ENCODE measurements around the gene CARTPT.

Gene CARTPT

GRCh38 chr5:71693828-71694427 lies 25.1 kb upstream of the CARTPT start:
- TF ChIP-seq CTCF (IDR thresholded peaks at IDR 0.05; ENCODE audit: extremely low read depth, insufficient read depth, missing control alignments): no peak
- in situ Hi-C loops (cut with MboI; ENCODE audit: low pct_unique_long_range_greater_than_20kb, low sequenced_read_pairs, unreplicated experiment): no loop called here

DNA sequence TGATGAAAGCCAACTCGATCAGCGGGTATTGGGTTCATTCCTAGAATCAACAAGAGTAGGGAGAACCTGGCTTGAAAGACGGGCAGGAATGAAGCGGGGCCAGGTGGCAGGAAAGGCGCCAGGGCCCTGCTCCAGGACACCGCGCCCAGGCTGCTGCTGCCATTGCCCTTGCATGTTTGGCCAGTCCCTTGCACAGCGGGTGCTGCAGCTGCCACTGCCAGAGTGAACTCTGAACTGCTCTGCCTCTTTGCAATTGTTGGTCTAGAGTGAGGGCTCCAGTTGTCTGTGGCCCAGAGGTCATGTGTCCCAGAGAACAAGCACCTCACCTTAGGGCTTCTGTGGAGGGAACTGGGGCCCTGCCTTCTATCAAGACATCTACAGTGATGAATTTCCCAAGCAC lies 24.0 kb upstream of the CARTPT start:
- in situ Hi-C loops (cut with MboI; ENCODE audit: low pct_unique_long_range_greater_than_20kb, low sequenced_read_pairs, unreplicated experiment): no loop called here
- DNase-seq (ENCODE audit: low spot score): no peak
- no peak for TF ChIP-seq CTCF (IDR thresholded peaks at IDR 0.05; ENCODE audit: extremely low read depth, insufficient read depth, missing control alignments)

More at GRCh38 chr5:71693828-71694427, 25.1 kb upstream of the CARTPT start:
- DNase-seq (ENCODE audit: low spot score): no peak

DNA sequence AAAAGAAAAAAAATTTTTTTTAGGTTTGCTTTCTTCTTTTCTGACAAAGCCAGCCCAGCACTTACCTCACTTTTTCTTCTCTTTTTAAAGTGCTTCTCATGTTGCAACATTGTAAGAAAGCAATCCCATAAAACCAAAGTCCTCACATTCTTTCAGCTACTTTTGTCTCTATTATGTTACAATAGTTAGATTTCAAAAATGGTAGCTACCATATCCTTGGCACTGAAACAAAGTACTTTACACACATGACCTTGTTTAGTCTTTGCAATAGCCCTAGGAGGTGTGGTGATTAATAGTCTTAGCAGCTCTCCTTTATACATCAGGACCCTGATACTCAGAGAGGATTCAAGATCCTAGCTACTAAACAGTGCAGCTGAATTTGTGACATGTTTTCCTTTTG lies 23.5 kb upstream of the CARTPT start:
- TF ChIP-seq CTCF (IDR thresholded peaks at IDR 0.05; ENCODE audit: extremely low read depth, insufficient read depth, missing control alignments): no peak
- in situ Hi-C loops (cut with MboI; ENCODE audit: low pct_unique_long_range_greater_than_20kb, low sequenced_read_pairs, unreplicated experiment): no loop called here
- DNase-seq (ENCODE audit: low spot score): no peak

DNA sequence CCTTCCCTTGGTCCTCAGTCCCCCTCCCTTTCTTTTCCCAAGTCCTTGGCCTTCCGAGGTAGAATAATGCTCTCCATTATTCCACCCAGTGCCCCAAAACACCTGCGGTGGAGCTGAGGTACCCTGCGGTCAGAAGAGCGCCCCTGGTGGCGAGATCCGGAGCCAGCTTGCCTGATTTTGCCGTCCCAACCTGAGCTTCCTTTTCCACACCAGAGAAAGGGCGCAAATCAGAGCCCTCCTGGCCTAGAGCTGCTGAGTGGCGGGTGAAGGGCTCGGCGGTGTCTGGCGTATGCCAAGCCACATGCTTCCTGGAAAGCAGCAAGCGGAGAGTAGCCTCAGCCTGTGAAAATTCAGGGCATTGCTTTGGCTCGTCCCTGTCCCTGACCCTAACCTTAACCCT lies 21.1 kb upstream of the CARTPT start:
- no peak for DNase-seq (ENCODE audit: low spot score)
- TF ChIP-seq CTCF (IDR thresholded peaks at IDR 0.05; ENCODE audit: extremely low read depth, insufficient read depth, missing control alignments): peak; percentile 55
- in situ Hi-C loops (cut with MboI; ENCODE audit: low pct_unique_long_range_greater_than_20kb, low sequenced_read_pairs, unreplicated experiment): no loop called here

DNA sequence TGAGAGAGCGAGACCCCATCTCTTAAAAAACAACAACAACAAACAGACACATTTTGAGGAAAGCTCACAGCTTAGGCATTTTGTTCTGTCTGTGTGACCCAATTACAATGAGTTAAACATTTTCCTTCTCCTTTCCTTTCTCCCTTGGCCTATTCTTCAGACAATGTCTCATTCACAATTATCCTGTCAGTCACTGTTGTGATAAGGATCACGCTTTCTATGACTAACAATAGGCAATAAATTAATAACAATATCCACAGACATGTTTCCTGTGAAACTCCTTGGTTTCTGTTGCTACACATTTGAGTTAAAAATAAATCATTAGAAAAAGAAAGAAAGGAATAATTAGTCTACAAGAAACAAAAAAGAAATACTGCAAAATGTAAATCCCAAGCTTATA lies 19.8 kb upstream of the CARTPT start:
- TF ChIP-seq CTCF (IDR thresholded peaks at IDR 0.05; ENCODE audit: extremely low read depth, insufficient read depth, missing control alignments): no peak
- DNase-seq (ENCODE audit: low spot score): no peak
- in situ Hi-C loops (cut with MboI; ENCODE audit: low pct_unique_long_range_greater_than_20kb, low sequenced_read_pairs, unreplicated experiment): no loop called here

- no peak for TF ChIP-seq CTCF (IDR thresholded peaks at IDR 0.05; ENCODE audit: extremely low read depth, insufficient read depth, missing control alignments)
- DNase-seq (ENCODE audit: low spot score): no peak
- in situ Hi-C loops (cut with MboI; ENCODE audit: low pct_unique_long_range_greater_than_20kb, low sequenced_read_pairs, unreplicated experiment): no loop called here
These were observed 19.3 kb upstream of the CARTPT start for GRCh38 chr5:71699751-71700150.

GRCh38 chr5:71700803-71701202 lies 18.3 kb upstream of the CARTPT start:
- in situ Hi-C loops (cut with MboI; ENCODE audit: low pct_unique_long_range_greater_than_20kb, low sequenced_read_pairs, unreplicated experiment): no loop called here
- DNase-seq (ENCODE audit: low spot score): no peak
- no peak for TF ChIP-seq CTCF (IDR thresholded peaks at IDR 0.05; ENCODE audit: extremely low read depth, insufficient read depth, missing control alignments)

Data from GM13977 (cell line).